Lower leg skin (tissue), 3 donors: ENCODE results near the gene KIF26B.

Experiments used
- POLR2A ChIP-seq, 2 donors: fragments of 450-650 bp; IDR thresholded peaks; one replicate each; pipeline ENCODE4 v1.6.1; 2016 to 2017; ENCODE audit warnings: antibody characterized with exemption in 2 of 2, mild to moderate bottlenecking in 1 of 2, moderate library complexity in 1 of 2
- TF ChIP-seq, protein P1 (sequence below), 3 donors: fragments of 450-650 bp; IDR thresholded peaks; one replicate each; pipeline ENCODE4 v1.5.1; 2016; ENCODE audit warnings: antibody characterized with exemption in 3 of 3, mild to moderate bottlenecking in 3 of 3, moderate library complexity in 2 of 3

DNA sequence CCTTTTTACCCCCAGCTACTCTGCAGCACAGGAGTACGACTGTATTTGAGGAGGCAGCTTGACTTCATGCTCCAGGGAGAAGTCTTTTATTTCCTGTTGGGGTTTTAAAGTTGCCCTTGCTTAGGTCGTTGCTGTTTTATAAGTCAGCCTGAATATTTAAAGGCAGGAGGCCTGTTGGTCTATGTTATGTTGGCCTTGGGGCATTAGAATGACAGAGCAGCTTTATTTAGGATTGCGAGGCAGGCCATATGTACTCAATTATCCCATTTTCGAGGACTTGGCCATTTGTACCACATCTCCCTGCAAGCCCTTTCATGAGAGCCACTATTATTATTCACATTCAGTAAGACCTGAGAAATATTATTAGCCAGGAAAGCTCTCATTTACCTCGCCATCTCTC lies 47.0 kb downstream of the KIF26B start:
- TF ChIP-seq POLR2A (IDR thresholded peaks at IDR 0.05), result no peak
- TF ChIP-seq, protein P1, sequence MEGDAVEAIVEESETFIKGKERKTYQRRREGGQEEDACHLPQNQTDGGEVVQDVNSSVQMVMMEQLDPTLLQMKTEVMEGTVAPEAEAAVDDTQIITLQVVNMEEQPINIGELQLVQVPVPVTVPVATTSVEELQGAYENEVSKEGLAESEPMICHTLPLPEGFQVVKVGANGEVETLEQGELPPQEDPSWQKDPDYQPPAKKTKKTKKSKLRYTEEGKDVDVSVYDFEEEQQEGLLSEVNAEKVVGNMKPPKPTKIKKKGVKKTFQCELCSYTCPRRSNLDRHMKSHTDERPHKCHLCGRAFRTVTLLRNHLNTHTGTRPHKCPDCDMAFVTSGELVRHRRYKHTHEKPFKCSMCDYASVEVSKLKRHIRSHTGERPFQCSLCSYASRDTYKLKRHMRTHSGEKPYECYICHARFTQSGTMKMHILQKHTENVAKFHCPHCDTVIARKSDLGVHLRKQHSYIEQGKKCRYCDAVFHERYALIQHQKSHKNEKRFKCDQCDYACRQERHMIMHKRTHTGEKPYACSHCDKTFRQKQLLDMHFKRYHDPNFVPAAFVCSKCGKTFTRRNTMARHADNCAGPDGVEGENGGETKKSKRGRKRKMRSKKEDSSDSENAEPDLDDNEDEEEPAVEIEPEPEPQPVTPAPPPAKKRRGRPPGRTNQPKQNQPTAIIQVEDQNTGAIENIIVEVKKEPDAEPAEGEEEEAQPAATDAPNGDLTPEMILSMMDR (IDR thresholded peaks at IDR 0.05), result no peak
